Tibial nerve (tissue), 4 donors: ENCODE measurements around the gene OPCML.

Experiments used
- CTCF ChIP-seq, 5 experiments: fragments of 200-600 bp in 3 of 5; fragments of 450-650 bp in 2 of 5; sonication (generic) in 3 of 5; IDR thresholded peaks; one replicate each; pipeline ENCODE4 v1.5.1; 2016 to 2019; ENCODE audit warnings: antibody characterized with exemption in 5 of 5, mild to moderate bottlenecking in 3 of 5, moderate library complexity in 2 of 5
- EP300 ChIP-seq, 2 donors: sonication (generic); formaldehyde crosslinking; IDR thresholded peaks; one replicate each; pipeline ENCODE4 v1.6.1; 2017; ENCODE audit warnings: antibody characterized with exemption in 2 of 2, mild to moderate bottlenecking in 1 of 2
- POLR2A ChIP-seq, 2 donors: fragments of 450-650 bp; IDR thresholded peaks; one replicate each; pipeline ENCODE4 v1.6.1; 2017; ENCODE audit warnings: antibody characterized with exemption in 2 of 2, mild to moderate bottlenecking in 2 of 2, moderate library complexity in 2 of 2

DNA sequence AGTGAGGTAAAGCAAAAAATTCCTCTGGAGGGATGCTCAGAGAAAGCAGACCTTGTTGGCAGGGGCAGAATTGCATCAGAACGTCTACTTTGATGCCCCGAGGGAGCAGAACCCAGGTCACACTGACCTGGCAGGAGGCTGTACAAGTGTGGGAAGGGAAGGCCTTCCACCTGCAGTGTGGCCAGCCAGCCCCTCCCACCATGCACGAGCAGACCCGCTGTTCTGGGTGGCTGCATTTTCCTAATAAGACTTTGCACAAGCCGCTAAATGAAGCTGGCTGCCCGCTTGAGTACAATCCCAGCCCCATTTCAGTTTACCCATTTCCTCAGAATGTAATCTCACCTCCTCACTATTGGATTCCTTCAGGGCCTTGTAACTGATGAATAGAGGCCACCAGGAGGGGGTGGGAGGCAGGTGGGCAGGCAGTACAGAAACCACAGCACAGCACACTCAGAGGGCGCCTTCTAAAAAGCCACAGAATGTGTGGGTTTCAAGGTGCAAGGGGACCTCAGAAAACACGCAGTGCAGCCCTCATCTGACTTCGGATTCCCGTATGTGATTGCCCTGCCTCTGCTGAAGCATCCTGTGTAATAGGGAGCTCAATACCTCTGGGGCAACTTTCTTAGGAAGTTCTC lies 316.6 kb downstream of the OPCML start:
- TF ChIP-seq CTCF (IDR thresholded peaks at IDR 0.05): no peak
- no peak for TF ChIP-seq POLR2A (IDR thresholded peaks at IDR 0.05)
- TF ChIP-seq EP300 (IDR thresholded peaks at IDR 0.05): no peak
